Cerebellar nuclear complex (tissue), 1 donor: ENCODE results near the gene SMIM28.
A peak's percentile ranks its signal among the peaks of the same experiment; 100 is the strongest.

ENCODE experiments used
- DNase-seq, 2 experiments: peaks; one replicate each; lab custom pipeline; 2025; lab: John Stamatoyannopoulos, UW

Gene SMIM28

GRCh38 chr6:138430361-138431145 is 52.8 kb downstream of the SMIM28 start:
- peak in 1 of 2 experiments; percentile 54 for DNase-seq

- DNase-seq = peak in 1 of 2 experiments; percentile 19
Measured at GRCh38 chr6:138431256-138432062, 53.8 kb downstream of the SMIM28 start.

- peak; percentile 16 to 33 for DNase-seq
Measured at GRCh38 chr6:138432063-138432356, 54.3 kb downstream of the SMIM28 start.
